Adrenal gland (tissue), 12 donors: Measurements from ENCODE around the gene SURF6. TPM values are rescaled to one million over a fixed set of nuclear protein-coding genes. Genes with fewer than 3 reads are reported as not detected.

Experiments used
- DNase-seq, 7 donors: peaks; one replicate each; pipeline ENCODE4 v3.0.0-alpha.2; 2019 to 2020
- H3K27ac ChIP-seq, 5 donors: fragments of 200-600 bp; sonication (generic) in 4 of 5; 1 replicate in 3 of 5; 2 replicates in 2 of 5; pipeline versions ENCODE4 v1.5.1 to v1.8.0; 2016 to 2020; ENCODE audit warnings: mild to moderate bottlenecking in 1 of 5
- H3K27me3 ChIP-seq: fragments of 200-600 bp; 2 replicates; pipeline ENCODE4 v1.8.0; 2021
- H3K36me3 ChIP-seq, 2 donors: fragments of 200-600 bp; replicated peaks in 1 of 2; 1 replicate in 1 of 2; 2 replicates in 1 of 2; pipeline versions ENCODE4 v1.5.1 to v1.8.0; 2018 to 2022
- H3K4me1 ChIP-seq, 2 donors: fragments of 200-600 bp; replicated peaks in 1 of 2; 1 replicate in 1 of 2; 2 replicates in 1 of 2; pipeline versions ENCODE4 v1.5.1 to v1.8.0; 2018 to 2021
- H3K4me3 ChIP-seq, 4 donors: fragments of 200-600 bp; sonication (generic) in 3 of 4; one replicate each; pipeline ENCODE4 v1.5.1; 2016 to 2018
- H3K9me3 ChIP-seq, 3 donors: fragments of 200-600 bp; sonication (generic) in 1 of 3; replicated peaks in 1 of 3; 1 replicate in 2 of 3; 2 replicates in 1 of 3; pipeline versions ENCODE4 v1.5.1 to v1.8.0; 2016 to 2021
- CTCF ChIP-seq, 6 experiments: fragments of 450-650 bp in 4 of 6; fragments of 200-600 bp in 2 of 6; sonication (generic) in 1 of 6; IDR thresholded peaks; 1 replicate in 5 of 6; 2 replicates in 1 of 6; pipeline versions ENCODE4 v1.5.1 to v1.8.0; 2016 to 2021; ENCODE audit warnings: antibody characterized with exemption in 6 of 6, mild to moderate bottlenecking in 2 of 6, moderate library complexity in 1 of 6
- POLR2A ChIP-seq, 2 donors: fragments of 450-650 bp; IDR thresholded peaks; one replicate each; pipeline ENCODE4 v1.6.1; 2017; ENCODE audit warnings: antibody characterized with exemption in 2 of 2, mild to moderate bottlenecking in 2 of 2, moderate library complexity in 1 of 2
- WGBS, 4 donors: extraction: QIAGEN DNeasy Blood & Tissue Kit in 2 of 4; methylation state at CpG; one replicate each; pipeline versions ENCODE4 v1.1.5 to v1.1.7; 2013 to 2017; 5-methylcytosine and 5-hydroxymethylcytosine counted together
- intact Hi-C, 2 donors: fragments of 100-400 bp; cut with DNase I; formaldehyde crosslinking; loops; one replicate each; pipeline versions ENCODE4 v1.14.1 to v1.15.0; 2022 to 2023
- polyA plus RNA-seq, 3 donors: library from polyadenylated mRNA; stranded (reverse); fragments of 200-250 nt in 2 of 3; fragments of 350-450 nt in 1 of 3; fragmentation: Illumina TruSeq in 1 of 3; extraction: RNeasy Lipid Tissue Mini Kit (QIAGEN cat#74804) in 1 of 3; gene quantifications; one replicate each; pipeline ENCODE4 v1.2.3, GENCODE V29; 2013 to 2014
- total RNA-seq, 9 donors: library from RNA; depleted of rRNA in 4 of 9; stranded (reverse); fragments of >200 nt in 4 of 9; fragments of 120-200 nt in 1 of 9; fragmentation: NEBNext Ultra II Directional in 1 of 9; extraction: Animal tissue kit (Norgen Biotek cat#: 25700) in 1 of 9; gene quantifications; one replicate each; pipeline versions ENCODE4 v1.1.0 to v1.2.4, GENCODE V29; 2013 to 2023
- donor health status: healthy with polysubstance abuse.
- donor health status: Bipolar disorder and iron deficiency.
- donor health status: DM: yes; HTN: yes; CAD: no.
- donor health status: DM: no; HTN: no; CAD: no.
- donor health status: DM: no; HTN: no; CAD: no.
- donor health status: DM: yes; HTN: yes; CAD: no.

Gene SURF6
- total and polyA plus RNA-seq, 12 donors: 6.2 to 42.2 (median 23.1) TPM

GRCh38 chr9:133344071-133344470 lies 8.1 kb upstream of the SURF6 start:
- Histone ChIP-seq H3K4me1 (peaks cover 15 to 38% of the 10 kb centered on the region in 2 donors), H3K27me3 (no peaks in the 10 kb centered on the region), H3K36me3 (peaks cover 0 to 56% of the 10 kb centered on the region in 2 donors), H3K9me3 (no peaks in the 10 kb centered on the region), H3K27ac (no peak overlapping the region), H3K4me3 (no peak overlapping the region)
- 85 to 96% (median 95%) methylated on average over 4 to 19 of the region's 19 CpGs for WGBS, 4 donors
- TF ChIP-seq POLR2A (IDR thresholded peaks at IDR 0.05) (no peak), CTCF (IDR thresholded peaks at IDR 0.05) (no peak)
- no peak for DNase-seq
- intact Hi-C loops: no loop called here

- Histone ChIP-seq H3K9me3 (no peaks in the 10 kb centered on the region), H3K36me3 (peaks cover 0 to 56% of the 10 kb centered on the region in 2 donors), H3K27me3 (no peaks in the 10 kb centered on the region), H3K4me1 (peaks cover 13 to 36% of the 10 kb centered on the region in 2 donors), H3K27ac (peak overlapping the region in 1 of 5 donors; percentile 85), H3K4me3 (no peak overlapping the region)
- 83 to 91% (median 85%) methylated on average over 6 to 11 of the region's 11 CpGs for WGBS, 4 donors
- TF ChIP-seq CTCF (IDR thresholded peaks at IDR 0.05): no peak
- no peak for TF ChIP-seq POLR2A (IDR thresholded peaks at IDR 0.05)
- intact Hi-C loops: no loop called here
- DNase-seq: peak in 1 of 7 donors; percentile 24
These were observed 6.6 kb upstream of the SURF6 start for GRCh38 chr9:133342570-133342969.

DNA sequence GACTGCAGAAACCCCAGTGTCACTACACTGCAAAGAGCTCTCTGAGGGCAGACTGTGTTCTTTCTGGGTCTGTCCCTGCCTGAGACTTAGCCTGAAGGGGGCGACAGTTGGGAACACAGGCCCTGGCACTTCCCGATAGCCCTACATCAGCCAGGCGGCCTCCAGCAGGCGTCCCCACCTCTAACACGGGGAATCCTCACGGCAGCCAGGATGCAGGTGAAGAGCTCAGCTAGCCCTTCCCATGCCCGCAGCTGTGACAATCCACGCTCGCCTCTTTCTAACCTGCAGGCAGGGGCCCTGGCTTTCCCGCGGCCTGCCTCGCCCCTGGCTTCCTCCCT lies 6.0 kb upstream of the SURF6 start:
- H3K36me3 ChIP-seq: peaks cover 0 to 56% of the 10 kb centered on the region in 2 donors
- H3K27ac ChIP-seq: peak overlapping the region in 3 of 5 donors; percentile 61 to 89 (median 85)
- H3K4me3 ChIP-seq: no peak overlapping the region
- DNase-seq: peak in 1 of 7 donors; percentile 17
- intact Hi-C loops: no loop called here
- no peaks in the 10 kb centered on the region for H3K9me3 ChIP-seq
- no peaks in the 10 kb centered on the region for H3K27me3 ChIP-seq
- TF ChIP-seq POLR2A (IDR thresholded peaks at IDR 0.05) (no peak), CTCF (IDR thresholded peaks at IDR 0.05) (no peak)
- peaks cover 14 to 33% of the 10 kb centered on the region in 2 donors for H3K4me1 ChIP-seq
- WGBS, 4 donors: 79 to 87% (median 85%) methylated on average over 12 of the region's 12 CpGs

DNA sequence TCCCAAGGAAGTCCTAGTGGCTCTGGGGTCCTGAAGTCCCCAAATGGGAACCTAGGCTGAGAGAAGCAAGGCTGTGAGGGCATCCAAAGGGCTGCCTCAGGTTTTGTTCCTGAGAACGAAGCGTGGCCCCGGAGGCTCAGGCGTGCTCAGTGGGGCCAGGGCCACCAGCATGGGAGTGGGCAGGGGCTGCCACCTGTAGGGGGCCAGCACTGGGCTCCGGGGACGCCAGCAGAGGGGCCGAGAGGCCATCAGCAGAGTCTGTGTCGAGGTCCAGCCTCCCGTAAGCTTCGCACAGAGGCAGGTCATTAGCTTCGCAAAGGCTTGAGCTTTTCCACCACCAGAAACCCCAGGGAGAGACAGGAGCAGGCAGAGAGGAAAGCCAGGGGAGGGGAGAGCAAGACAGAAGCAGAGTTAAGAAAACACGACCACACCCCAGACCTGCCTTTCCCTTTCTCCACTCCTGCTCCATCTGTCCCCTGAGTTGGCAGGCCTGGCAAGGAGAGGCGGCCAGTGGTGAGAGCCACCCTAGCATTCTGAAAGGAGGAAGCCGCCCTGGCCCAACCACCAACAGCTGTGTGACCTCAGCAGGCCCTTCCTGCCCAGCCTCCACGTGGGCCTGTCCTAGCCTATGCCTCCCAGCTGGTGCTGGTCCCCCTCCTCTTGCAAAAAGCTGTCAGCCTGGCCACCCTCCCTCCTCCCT lies 5.5 kb upstream of the SURF6 start:
- Histone ChIP-seq H3K4me1 (peaks cover 18 to 30% of the 10 kb centered on the region in 2 donors), H3K36me3 (peaks cover 0 to 56% of the 10 kb centered on the region in 2 donors), H3K27me3 (no peaks in the 10 kb centered on the region), H3K9me3 (no peaks in the 10 kb centered on the region), H3K27ac (peak overlapping the region in 4 of 5 donors; percentile 12 to 89 (median 73)), H3K4me3 (no peak overlapping the region)
- TF ChIP-seq CTCF (IDR thresholded peaks at IDR 0.05) (no peak), POLR2A (IDR thresholded peaks at IDR 0.05) (no peak)
- WGBS, 4 donors: 85 to 86% (median 86%) methylated on average over 5 to 15 of the region's 15 CpGs
- intact Hi-C loops: no loop called here
- DNase-seq: peak in 5 of 7 donors; percentile 36 to 60 (median 54)
